NCI-H2196 treated with DMSO at 0.1 percent for 48 hours (cell line): Measurements from ENCODE around the gene VSIG10.
A peak's percentile ranks its signal among the peaks of the same experiment; 100 is the strongest.

Source experiments
- DNase-seq: peaks from one replicate; lab custom pipeline; 2025; ENCODE audit not compliant: unreplicated experiment; lab: John Stamatoyannopoulos, UW

VSIG10 gene

GRCh38 chr12:118061011-118061872, 42.6 kb downstream of the VSIG10 start, which contains the start of gene WSB2:
TSS of gene WSB2 (minus strand) at chr12:118061179. CDS start at chr12:118061048, 131 bp downstream.
- peak; percentile 41 for DNase-seq

DNA sequence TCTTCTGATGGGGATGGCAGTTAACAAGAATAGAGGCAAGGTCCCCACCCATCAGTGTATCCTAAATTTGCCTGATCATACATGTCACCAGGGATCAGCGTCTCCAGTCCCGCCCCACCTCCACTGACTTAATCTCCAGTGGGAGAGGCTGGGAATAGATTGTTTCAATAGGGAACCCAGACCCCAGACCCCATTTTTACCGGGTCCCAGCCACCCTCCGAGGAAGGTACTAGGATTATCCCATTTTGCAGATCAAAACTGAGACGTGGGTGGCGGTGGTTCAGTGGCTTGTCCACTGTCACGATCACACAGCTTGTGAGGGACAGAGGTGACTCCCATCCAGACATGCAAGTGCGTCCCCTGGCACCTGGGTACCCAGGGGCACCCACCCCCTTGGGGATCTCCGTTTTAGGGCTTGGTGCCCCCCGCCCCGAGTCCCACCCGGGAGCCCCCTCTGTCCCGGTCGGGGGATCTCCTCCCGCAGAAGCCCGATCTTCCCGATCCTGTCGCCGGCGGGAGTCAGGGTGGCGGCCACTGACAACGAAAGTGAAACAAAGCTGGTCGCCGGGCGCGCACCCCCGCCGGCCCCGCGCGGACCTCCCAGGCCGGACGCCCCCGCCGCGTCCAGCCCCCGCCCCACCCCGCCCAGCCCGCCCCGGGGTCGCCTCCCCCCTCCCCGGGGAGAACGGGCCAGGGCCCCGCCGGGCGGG, 43.4 kb downstream of the VSIG10 start:
- DNase-seq, result no peak

GRCh38 chr12:118059341-118060191, 44.2 kb downstream of the VSIG10 start:
- DNase-seq, result no peak

DNA sequence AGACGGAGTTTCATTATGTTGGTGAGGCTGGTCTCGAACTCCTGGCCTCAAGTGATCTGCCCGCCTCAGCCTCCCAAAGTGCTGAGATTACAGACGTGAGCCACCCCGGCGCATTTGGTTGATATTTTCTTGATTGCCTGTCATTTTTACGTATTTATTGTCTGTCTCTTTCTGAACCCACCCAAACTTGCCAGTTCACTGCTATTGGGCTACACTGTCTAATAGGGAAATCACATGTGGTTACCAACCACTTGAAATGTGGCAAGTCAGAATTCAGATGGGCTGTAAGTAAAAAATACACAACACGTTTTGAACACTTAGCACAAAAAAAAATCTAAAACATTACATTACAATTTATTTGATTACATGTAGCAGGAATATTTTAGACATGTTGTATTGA, 44.9 kb downstream of the VSIG10 start:
- DNase-seq, result no peak

DNA sequence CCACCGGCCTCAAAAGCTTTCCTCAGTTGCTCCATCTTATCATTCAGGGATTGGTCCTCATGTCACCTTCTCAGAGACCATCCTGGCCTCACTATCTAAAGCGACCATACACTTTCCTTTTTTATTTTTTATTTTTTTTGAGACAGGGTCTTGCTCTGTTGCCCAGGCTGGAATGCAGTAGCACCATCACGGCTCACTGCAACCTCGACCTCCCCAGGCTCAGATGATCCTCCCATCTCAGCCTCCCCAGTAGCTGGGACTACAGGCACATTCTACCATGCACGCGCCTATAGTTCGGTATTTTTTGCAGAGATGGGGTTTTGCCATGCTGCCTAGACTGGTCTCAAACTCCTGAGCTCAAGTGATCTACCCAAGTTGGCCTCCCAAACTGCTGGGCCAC, 45.6 kb downstream of the VSIG10 start:
- no peak for DNase-seq

- no peak for DNase-seq
These were observed 47.7 kb downstream of the VSIG10 start for GRCh38 chr12:118055865-118056773.

GRCh38 chr12:118055144-118055557, 48.7 kb downstream of the VSIG10 start:
- DNase-seq, result no peak

GRCh38 chr12:118053071-118053985, 50.5 kb downstream of the VSIG10 start:
- DNase-seq, result no peak

DNA sequence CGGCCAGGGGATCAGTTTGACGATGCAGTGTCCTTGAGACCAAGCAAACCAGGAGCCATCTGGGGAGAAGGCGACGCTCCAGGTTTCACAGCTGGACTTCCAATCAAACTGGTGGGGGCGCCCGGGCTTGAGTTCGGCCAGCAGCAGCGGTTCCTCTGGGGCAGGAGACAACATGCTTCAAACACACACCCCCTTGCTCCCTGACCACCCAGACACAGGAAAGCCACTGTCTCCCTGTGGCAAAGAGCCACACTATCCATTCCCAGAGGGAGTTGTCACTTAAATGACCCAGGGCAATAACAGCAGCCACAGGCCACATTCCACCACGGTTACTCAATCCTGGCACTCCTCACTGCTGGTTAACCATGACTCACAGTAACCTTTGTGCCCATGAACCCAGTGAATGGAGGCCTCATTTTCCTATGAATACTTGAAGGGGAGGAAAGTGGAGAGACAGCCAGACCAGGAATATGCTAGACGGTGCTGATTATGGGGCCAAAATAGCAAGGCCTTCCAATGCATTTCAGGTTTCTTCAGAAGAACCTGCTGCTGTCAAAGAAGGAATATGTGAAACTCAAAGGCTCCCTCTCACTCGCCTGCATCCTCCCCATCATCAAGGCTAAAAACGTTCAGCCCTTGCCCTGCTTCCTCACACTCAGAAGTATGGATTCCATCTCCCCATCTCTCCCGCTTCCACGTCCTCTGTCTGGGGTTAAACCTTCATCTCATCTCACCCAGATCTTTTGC, 51.3 kb downstream of the VSIG10 start:
- DNase-seq, result peak; percentile 40

DNA sequence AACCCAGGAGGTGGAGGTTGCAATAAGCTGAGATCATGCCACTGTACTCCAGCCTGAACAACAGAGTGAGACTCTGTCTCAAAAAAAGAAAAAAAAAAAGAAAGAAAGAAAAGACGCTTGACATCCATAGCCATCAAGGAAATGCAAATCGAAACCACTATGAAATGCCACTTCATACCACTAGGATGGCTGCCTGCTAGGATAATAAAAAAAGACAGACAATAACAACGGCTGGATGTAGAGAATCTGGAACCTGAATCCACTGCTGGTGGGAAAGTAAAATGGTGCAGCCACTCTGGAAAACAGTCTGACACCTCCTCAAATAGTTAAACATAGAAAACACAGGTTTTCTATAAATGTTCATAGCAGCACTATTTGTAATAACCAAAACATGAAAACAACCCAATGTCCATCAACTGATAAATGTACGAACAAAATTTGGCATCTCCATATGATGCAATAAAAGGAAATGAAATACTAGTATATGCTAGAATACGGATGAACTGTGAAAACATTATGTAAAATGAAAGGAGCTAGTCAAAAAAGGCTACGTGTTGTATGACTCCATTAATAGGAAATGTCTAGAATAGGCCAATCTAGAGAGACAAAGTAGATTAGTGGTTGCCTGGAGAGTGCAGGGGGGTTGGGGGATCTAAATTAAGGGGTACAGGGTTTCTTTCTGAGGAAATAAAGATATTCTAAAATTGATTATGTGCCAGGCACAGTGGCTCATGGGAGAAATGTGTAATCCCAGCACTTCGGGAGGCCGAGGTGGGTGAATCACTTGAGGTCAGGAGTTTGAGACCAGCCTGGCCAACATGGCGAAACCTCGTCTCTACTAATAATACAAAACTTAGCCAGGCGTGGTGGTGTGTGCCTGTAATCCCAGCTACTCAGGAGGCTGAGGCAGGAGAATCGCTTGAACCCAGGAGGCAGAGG, 52.6 kb downstream of the VSIG10 start:
- no peak for DNase-seq

DNA sequence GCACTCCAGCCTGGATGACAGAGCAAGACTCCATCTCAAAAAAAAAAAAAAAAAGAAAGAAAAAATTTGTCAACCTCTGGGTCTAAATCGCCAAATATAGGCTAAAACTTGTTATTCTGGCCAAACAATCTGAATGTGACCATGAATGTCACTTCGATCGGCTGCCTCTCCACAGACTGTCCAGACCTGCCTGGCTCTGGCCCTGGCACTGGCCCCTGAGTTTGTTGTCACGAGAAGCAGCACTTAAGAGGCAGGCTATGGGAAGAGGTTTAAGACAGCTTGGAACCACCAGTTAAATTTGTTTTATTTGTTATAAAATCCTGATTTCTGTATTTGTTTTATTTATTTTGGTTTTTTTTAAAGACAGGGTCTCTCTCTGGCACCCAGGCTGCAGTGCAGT, 57.4 kb downstream of the VSIG10 start:
- DNase-seq, result no peak

DNA sequence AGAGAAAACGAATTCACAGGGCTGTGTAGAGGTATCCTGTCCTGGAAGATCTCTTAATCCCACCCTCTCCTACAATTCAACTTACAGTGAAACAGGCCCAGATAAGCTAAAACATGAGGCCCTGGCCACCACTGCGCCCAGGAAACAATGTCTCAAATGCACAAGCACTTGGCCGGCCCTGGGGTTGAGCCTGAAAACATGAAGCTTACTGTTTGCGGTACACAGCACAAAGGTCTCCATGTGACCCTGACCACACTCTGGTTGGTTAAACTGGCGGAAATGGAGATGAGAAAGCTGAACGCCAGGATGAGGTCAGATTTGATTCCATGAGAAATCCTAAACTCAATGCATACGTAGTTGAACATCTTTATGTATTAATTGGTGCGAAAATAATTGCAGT, 59.2 kb downstream of the VSIG10 start:
- no peak for DNase-seq

- no peak for DNase-seq
These were observed 59.7 kb downstream of the VSIG10 start for GRCh38 chr12:118044075-118044474.

- no peak for DNase-seq
These were observed 61.7 kb downstream of the VSIG10 start for GRCh38 chr12:118042091-118042490.

DNA sequence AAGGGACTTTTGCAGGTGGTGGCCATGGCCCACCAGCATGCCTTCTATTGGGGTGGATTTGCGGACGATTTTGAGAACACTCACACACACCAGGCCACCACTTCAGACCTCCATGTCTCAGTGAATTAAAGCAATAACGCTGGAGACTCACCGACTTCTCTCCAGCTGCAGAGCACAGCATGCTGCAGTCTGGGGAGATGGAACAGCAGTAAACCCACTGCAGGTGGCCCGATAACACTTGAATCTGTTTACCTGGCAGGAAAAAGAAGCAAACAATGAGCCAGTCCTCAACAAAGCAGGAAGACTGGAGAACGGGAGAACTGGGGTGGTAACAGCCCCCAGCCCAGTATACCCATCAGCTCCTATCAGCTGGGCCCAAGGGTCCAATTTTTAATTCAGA, 65.7 kb downstream of the VSIG10 start:
- no peak for DNase-seq

DNA sequence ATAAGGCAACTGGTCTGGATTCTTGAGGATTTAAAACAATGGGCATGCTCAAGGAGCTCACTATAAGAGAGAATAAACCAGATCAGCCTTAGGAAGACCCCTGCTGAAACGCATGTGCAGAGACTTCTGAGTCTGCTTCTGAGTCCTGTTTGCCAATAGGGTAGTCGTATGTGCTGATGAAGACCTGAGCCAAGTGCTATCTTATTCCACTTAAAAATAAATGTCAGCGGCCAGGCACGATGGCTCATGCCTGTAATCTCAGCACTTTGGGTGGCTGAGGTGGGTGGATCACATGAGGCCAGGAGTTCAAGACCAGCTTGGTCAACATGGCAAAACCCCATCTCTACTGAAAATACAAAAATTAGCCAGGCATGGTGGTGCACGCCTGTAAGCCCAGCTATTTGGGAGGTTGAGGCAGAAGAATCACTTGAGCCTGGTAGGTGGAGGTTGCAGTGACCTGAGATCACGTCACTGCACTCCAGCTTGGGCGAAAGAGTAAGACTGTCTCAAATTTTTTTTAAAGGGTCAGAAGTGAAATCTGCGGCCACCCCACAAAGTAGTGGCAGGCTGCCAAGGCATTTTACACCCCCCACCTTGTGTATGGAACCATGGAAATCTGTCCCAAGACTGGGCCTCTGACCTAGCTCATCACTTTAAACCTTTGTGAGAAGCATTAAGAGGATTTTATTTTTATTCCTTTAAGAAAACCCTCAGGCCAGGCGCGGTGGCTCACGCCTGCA, 67.0 kb downstream of the VSIG10 start:
- DNase-seq, result no peak
